SK-N-MC (cell line): ENCODE data around the gene CHST14.

Experiments used
- EZH2 ChIP-seq: fragments of 200-600 bp; sonication (generic); IDR thresholded peaks from one replicate; pipeline ENCODE4 v1.6.1; 2017; ENCODE audit warnings: antibody characterized with exemption
- POLR2AphosphoS5 ChIP-seq: IDR thresholded peaks from 2 replicates; pipeline ENCODE4 v1.6.1; 2012; ENCODE audit warnings: mild to moderate bottlenecking, low read depth, low read length, borderline replicate concordance

DNA sequence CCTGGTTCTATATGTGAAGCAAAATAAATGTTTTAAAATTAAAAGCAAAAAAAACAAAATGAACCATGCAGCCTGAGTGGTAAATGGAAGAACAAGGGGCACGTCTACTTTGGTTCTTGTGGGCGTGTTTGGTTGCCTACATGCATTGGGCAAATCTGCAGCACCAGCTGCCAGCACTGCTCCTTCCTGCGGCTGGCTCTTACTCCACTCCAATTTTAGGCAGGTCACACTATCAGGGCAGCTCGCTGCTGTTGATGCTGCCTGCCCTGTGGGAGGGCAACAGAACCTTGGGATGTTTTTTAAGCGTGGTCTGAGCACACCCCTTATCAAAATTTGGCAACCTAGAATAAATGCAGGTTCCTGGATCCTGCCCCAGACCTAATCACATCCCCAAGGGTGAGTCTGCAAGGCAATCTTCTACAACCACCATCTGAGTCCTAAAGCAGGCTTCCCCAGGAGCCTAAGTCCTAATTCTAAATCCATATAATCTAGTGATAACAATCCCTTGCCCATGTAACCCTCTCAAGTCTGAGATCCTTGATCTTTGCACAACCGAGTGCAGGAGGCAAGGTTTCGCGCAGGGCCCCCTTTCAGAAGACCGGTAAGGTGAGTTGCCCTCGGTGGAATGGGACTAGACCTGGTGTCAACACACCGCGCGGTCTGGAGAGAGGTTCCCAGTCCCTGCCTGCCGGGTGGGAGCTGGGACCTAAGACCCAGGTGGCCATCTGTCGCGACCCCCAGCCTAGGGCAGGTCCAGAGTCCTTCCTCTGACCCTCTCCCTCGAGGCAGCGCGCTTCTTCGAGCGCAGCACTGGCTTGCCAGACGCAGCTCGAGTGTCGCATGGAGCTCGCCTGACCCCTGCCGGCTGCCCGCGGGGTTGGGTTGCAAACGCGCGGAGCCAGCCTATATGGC lies 49.3 kb upstream of the CHST14 start:
- TF ChIP-seq EZH2 = no peak
- peak; percentile 11; the same call in 1 of the 2 replicates for TF ChIP-seq POLR2AphosphoS5
